Measurements from ENCODE around the gene DCC. TPM values are rescaled to one million over a fixed set of nuclear protein-coding genes. Genes with fewer than 3 reads are reported as not detected.
A peak's percentile ranks its signal among the peaks of the same experiment; 100 is the strongest.

DCC gene
- total RNA-seq, 4 donors from 2014 or later = 0.94 TPM; not detected in 3

- no peak overlapping the region for H3K27ac ChIP-seq
Observed at GRCh38 chr18:52907543-52908308, 567.7 kb downstream of the DCC start.

GRCh38 chr18:52914148-52914547, 574.2 kb downstream of the DCC start:
- TF ChIP-seq CTCF (IDR thresholded peaks at IDR 0.05) (no peak), POLR2A (IDR thresholded peaks at IDR 0.05) (no peak)
- intact Hi-C loops (cut with DNase I) = no loop called here
- H3K27ac ChIP-seq = no peak overlapping the region
- no peaks in the 10 kb centered on the region for H3K36me3 ChIP-seq
- H3K4me3 ChIP-seq (replicated peaks in 1 of 3) = no peak overlapping the region
- no peaks in the 10 kb centered on the region for H3K4me1 ChIP-seq
- DNase-seq = no peak
- WGBS, 2 donors = 73 to 76% methylated on average over 3 of the region's 3 CpGs
- H3K27me3 ChIP-seq = no peaks in the 10 kb centered on the region
- H3K9me3 ChIP-seq = no peaks in the 10 kb centered on the region

More at GRCh38 chr18:52907543-52908308, 567.7 kb downstream of the DCC start:
- Histone ChIP-seq H3K4me3 (replicated peaks in 1 of 3) (no peak overlapping the region), H3K27me3 (no peaks in the 10 kb centered on the region), H3K4me1 (no peaks in the 10 kb centered on the region), H3K9me3 (no peaks in the 10 kb centered on the region), H3K36me3 (no peaks in the 10 kb centered on the region)
- intact Hi-C loops (cut with DNase I) = no loop called here
- peak in 1 of 2 donors; percentile 3 for DNase-seq
- no peak for TF ChIP-seq CTCF (IDR thresholded peaks at IDR 0.05)
- no peak for TF ChIP-seq POLR2A (IDR thresholded peaks at IDR 0.05)
- WGBS, 2 donors = 51 to 55% methylated on average over 9 of the region's 9 CpGs

- no peaks in the 10 kb centered on the region for H3K27me3 ChIP-seq
- WGBS, 2 donors = 93% methylated on average over 1 of the region's 1 CpG
- TF ChIP-seq CTCF (IDR thresholded peaks at IDR 0.05) (no peak), POLR2A (IDR thresholded peaks at IDR 0.05) (no peak)
Observed at GRCh38 chr18:52920665-52921064, 580.7 kb downstream of the DCC start.

GRCh38 chr18:52933356-52933755, 593.4 kb downstream of the DCC start:
- DNase-seq = no peak
- Histone ChIP-seq H3K4me3 (replicated peaks in 1 of 3) (no peak overlapping the region), H3K27me3 (no peaks in the 10 kb centered on the region), H3K4me1 (no peaks in the 10 kb centered on the region), H3K36me3 (no peaks in the 10 kb centered on the region), H3K27ac (no peak overlapping the region), H3K9me3 (no peaks in the 10 kb centered on the region)
- intact Hi-C loops (cut with DNase I) = no loop called here
- WGBS, 2 donors = 89 to 92% methylated on average over 2 of the region's 2 CpGs
- no peak for TF ChIP-seq POLR2A (IDR thresholded peaks at IDR 0.05)
- no peak for TF ChIP-seq CTCF (IDR thresholded peaks at IDR 0.05)

More at GRCh38 chr18:52920665-52921064, 580.7 kb downstream of the DCC start:
- Histone ChIP-seq H3K9me3 (no peaks in the 10 kb centered on the region), H3K4me3 (replicated peaks in 1 of 3) (no peak overlapping the region), H3K27ac (no peak overlapping the region), H3K4me1 (no peaks in the 10 kb centered on the region), H3K36me3 (no peaks in the 10 kb centered on the region)
- no peak for DNase-seq
- intact Hi-C loops (cut with DNase I) = no loop called here

GRCh38 chr18:52936931-52937330, 596.9 kb downstream of the DCC start:
- DNase-seq = no peak
- Histone ChIP-seq H3K4me1 (no peaks in the 10 kb centered on the region), H3K36me3 (no peaks in the 10 kb centered on the region), H3K27me3 (no peaks in the 10 kb centered on the region), H3K4me3 (replicated peaks in 1 of 3) (no peak overlapping the region), H3K27ac (no peak overlapping the region), H3K9me3 (no peaks in the 10 kb centered on the region)
- 54 to 67% methylated on average over 1 of the region's 1 CpG for WGBS, 2 donors
- intact Hi-C loops (cut with DNase I) = no loop called here
- no peak for TF ChIP-seq CTCF (IDR thresholded peaks at IDR 0.05)
- TF ChIP-seq POLR2A (IDR thresholded peaks at IDR 0.05) = no peak

Measured in thyroid gland (tissue), 4 donors.